ENCODE results near the gene CCDC88B.

DNA sequence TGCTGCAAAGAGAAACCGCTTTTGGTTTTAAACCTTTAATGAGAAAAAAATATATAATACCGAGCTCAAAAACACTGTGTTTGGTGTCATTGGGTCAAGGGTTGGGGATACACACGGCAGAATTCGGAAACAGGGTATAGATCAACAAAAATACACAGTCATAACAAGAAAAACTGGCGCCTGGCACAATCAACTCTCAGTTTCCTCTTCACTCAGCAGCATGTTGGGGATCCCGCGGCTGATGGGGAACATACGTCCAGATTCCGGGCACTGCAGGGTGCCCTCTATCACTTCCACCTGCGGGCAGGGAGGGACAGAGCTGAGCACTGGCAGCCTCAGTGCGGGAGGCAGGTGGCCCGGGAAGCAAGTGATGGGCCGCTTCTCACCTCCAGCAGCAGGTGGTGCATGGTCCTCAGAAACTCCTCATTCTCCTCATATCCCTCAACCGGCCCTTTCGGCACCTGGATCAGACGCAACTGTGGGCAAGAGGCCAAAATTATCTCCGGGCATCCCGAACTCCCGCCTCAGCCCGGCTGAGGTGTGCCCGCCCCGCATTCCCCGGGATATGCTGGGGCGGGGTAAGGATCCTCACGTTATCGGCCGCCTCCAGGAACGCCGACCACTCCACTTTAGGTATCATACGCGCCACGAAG, 23.2 kb upstream of the CCDC88B start:
- no peak for TF ChIP-seq SUZ12 (IDR thresholded peaks at IDR 0.05; ENCODE audit: extremely low read depth, insufficient read depth, insufficient read length)
- no peak for TF ChIP-seq YY1 (IDR thresholded peaks at IDR 0.05; ENCODE audit: insufficient read depth, insufficient read length)
- no peak for TF ChIP-seq ZNF274 (IDR thresholded peaks at IDR 0.05; ENCODE audit: low read depth, low read length)
